Breast epithelium (tissue), 3 donors: ENCODE data around the gene DNAH3.

ENCODE experiments used
- POLR2A ChIP-seq: fragments of 450-650 bp; IDR thresholded peaks from one replicate; pipeline ENCODE4 v1.6.1; 2016; ENCODE audit warnings: antibody characterized with exemption, mild to moderate bottlenecking, moderate library complexity
- POLR2AphosphoS5 ChIP-seq, 3 donors: sonication (generic); formaldehyde crosslinking; IDR thresholded peaks; one replicate each; pipeline ENCODE4 v1.6.1; 2017; ENCODE audit warnings: antibody characterized with exemption in 3 of 3
- TF ChIP-seq, protein P1 (sequence below), 3 donors: fragments of 450-650 bp; IDR thresholded peaks; one replicate each; pipeline ENCODE4 v1.5.1; 2016 to 2017; ENCODE audit warnings: antibody characterized with exemption in 3 of 3, mild to moderate bottlenecking in 3 of 3, moderate library complexity in 3 of 3

- TF ChIP-seq, protein P1, sequence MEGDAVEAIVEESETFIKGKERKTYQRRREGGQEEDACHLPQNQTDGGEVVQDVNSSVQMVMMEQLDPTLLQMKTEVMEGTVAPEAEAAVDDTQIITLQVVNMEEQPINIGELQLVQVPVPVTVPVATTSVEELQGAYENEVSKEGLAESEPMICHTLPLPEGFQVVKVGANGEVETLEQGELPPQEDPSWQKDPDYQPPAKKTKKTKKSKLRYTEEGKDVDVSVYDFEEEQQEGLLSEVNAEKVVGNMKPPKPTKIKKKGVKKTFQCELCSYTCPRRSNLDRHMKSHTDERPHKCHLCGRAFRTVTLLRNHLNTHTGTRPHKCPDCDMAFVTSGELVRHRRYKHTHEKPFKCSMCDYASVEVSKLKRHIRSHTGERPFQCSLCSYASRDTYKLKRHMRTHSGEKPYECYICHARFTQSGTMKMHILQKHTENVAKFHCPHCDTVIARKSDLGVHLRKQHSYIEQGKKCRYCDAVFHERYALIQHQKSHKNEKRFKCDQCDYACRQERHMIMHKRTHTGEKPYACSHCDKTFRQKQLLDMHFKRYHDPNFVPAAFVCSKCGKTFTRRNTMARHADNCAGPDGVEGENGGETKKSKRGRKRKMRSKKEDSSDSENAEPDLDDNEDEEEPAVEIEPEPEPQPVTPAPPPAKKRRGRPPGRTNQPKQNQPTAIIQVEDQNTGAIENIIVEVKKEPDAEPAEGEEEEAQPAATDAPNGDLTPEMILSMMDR (IDR thresholded peaks at IDR 0.05) = no peak
- TF ChIP-seq POLR2A = no peak
- no peak for TF ChIP-seq POLR2AphosphoS5 (IDR thresholded peaks at IDR 0.05)
These were observed 256.3 kb downstream of the DNAH3 start for GRCh38 chr16:20894388-20894787.
